WI38 (cell line): ENCODE measurements around the gene GJB2.

Source experiments
- H3K4me3 ChIP-seq: 2 replicates; pipeline ENCODE4 v1.5.1; 2011; ENCODE audit warnings: low read depth, mild to moderate bottlenecking, control low read depth, low read length
- CTCF ChIP-seq: IDR thresholded peaks from 2 replicates; pipeline ENCODE4 v1.5.1; 2012; ENCODE audit warnings: low read depth, mild to moderate bottlenecking, control low read depth, low read length

Gene GJB2

GRCh38 chr13:20227730-20228129, 35.0 kb upstream of the GJB2 start:
- no peak for TF ChIP-seq CTCF
- no peak overlapping the region for H3K4me3 ChIP-seq

- no peak overlapping the region for H3K4me3 ChIP-seq
- TF ChIP-seq CTCF = no peak
Measured at GRCh38 chr13:20227288-20227687, 34.5 kb upstream of the GJB2 start.

GRCh38 chr13:20222553-20222952, 29.8 kb upstream of the GJB2 start:
- no peak for TF ChIP-seq CTCF
- H3K4me3 ChIP-seq = no peak overlapping the region

GRCh38 chr13:20221772-20222171, 29.0 kb upstream of the GJB2 start:
- no peak for TF ChIP-seq CTCF
- no peak overlapping the region for H3K4me3 ChIP-seq

GRCh38 chr13:20219577-20219976, 26.8 kb upstream of the GJB2 start:
- no peak overlapping the region for H3K4me3 ChIP-seq
- TF ChIP-seq CTCF = no peak

- no peak overlapping the region for H3K4me3 ChIP-seq
- TF ChIP-seq CTCF = no peak
Measured at GRCh38 chr13:20217168-20217567, 24.4 kb upstream of the GJB2 start.

- TF ChIP-seq CTCF = no peak
- H3K4me3 ChIP-seq = no peak overlapping the region
Measured at GRCh38 chr13:20209948-20210347, 17.2 kb upstream of the GJB2 start.
